WI38 (cell line): ENCODE measurements around the gene TMOD2.

ENCODE experiments used
- H3K4me3 ChIP-seq: 2 replicates; pipeline ENCODE4 v1.5.1; 2011; ENCODE audit warnings: low read depth, mild to moderate bottlenecking, control low read depth, low read length
- CTCF ChIP-seq: IDR thresholded peaks from 2 replicates; pipeline ENCODE4 v1.5.1; 2012; ENCODE audit warnings: low read depth, mild to moderate bottlenecking, control low read depth, low read length

The TMOD2 gene

GRCh38 chr15:51750792-51751696 is at the start of gene TMOD2:
TSS of gene TMOD2 (plus strand) at chr15:51751597. CDS start at chr15:51766442, 14,845 bp downstream.
- peak within 1 kb of the TSS; percentile 66 for H3K4me3 ChIP-seq
- TF ChIP-seq CTCF = no peak

DNA sequence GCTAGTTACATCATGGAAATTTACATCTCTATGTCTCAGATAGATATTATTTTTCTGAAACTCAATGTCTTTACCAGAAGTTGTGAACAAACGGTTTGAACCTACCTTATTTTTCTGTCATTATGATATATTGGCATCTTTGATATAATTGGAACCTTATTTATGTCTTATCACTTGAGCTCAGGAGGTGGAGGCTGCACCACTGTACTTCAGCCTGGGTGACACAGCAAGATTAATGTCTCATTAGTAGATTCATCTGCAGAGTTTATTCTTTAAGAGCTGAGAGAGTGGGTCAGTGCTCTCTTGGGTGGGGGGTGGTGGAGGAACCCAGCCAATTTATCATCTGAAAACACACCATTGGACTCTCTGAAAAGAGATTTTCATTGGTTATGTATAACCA is 48.7 kb upstream of the TMOD2 start:
- TF ChIP-seq CTCF = no peak

DNA sequence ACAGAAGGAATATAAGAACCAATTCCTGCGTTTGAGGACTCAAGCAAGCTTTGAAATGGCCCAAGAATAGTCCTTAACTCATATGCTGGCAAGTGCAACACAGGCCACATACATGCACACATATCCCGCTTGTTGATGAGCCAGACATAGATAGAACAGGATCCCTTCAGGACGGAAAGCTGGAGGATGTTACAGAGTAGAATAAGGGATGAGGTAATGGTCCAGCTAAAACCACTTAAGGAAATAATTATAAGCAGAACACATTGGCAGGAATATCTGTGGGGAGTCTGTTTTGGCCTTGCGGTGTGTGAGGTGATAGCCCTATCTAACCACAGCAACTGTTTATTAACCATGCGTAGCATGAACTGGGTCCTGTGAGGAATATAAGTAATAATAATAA is 45.1 kb upstream of the TMOD2 start:
- no peak for TF ChIP-seq CTCF
- H3K4me3 ChIP-seq = no peak overlapping the region

More for the DNA sequence above, 48.7 kb upstream of the TMOD2 start:
- no peak overlapping the region for H3K4me3 ChIP-seq

DNA sequence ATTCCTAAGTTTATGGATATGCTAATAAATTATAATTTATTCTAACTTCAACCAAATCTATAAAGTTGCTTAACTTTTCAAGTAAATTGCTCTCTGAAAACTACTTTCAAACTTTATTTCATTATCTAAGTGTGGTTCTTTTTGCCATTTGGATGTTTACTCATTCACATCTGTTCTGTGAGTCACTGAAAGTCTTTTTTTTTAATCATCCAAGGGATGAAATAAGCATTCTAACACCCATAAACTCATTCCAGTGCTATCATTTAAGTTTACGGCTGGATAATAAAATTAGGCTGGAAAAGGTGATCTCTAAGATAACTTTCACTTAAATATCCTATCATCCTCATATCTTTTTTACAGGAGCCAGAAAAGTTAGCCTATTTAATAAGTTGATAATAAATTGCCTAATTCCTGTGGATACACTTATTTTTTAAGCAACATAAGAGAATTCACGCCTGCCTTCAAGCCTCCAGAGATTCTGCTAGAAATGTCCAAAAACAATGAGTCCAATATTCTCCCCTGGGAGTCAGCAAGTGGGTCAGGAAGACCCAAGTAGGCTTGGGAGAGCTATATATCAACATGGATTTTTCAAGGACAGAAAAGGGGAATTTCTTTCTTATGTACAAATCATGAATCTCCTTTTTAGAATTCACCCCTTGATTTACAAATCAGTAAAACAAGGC is 44.3 kb upstream of the TMOD2 start:
- no peak overlapping the region for H3K4me3 ChIP-seq
- no peak for TF ChIP-seq CTCF

- TF ChIP-seq CTCF = no peak
- no peak overlapping the region for H3K4me3 ChIP-seq
Measured at GRCh38 chr15:51708013-51708412, 43.4 kb upstream of the TMOD2 start.

DNA sequence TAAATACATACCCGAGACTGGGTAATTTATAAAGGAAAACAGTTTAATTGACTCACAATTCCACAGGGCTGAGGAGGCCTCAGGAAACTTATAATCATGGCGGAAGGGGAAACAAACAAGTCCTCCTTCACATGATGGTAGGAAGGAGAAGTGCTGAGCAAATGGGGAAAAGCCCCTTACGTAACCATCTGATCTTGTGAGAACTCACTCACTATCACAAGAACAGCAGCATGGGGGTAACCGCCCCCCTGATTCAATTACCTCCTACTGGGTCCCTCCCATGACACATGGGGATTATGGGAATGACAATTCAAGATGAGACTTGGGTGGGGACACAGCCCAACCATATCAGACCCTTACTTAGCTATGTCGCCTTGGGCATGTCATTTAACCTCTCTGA is 42.4 kb upstream of the TMOD2 start:
- no peak overlapping the region for H3K4me3 ChIP-seq
- no peak for TF ChIP-seq CTCF

- no peak for TF ChIP-seq CTCF
Measured at GRCh38 chr15:51714162-51714561, 37.2 kb upstream of the TMOD2 start.

More at GRCh38 chr15:51714162-51714561, 37.2 kb upstream of the TMOD2 start:
- H3K4me3 ChIP-seq = no peak overlapping the region
